NOMO-1 treated with dmso at 0.1 percent for 144 hours (cell line): Measurements from ENCODE around the gene DHX35.

Experiments used
- DNase-seq: peaks from one replicate; lab custom pipeline; 2025; ENCODE audit not compliant: unreplicated experiment; lab: John Stamatoyannopoulos, UW

DHX35 gene

DNA sequence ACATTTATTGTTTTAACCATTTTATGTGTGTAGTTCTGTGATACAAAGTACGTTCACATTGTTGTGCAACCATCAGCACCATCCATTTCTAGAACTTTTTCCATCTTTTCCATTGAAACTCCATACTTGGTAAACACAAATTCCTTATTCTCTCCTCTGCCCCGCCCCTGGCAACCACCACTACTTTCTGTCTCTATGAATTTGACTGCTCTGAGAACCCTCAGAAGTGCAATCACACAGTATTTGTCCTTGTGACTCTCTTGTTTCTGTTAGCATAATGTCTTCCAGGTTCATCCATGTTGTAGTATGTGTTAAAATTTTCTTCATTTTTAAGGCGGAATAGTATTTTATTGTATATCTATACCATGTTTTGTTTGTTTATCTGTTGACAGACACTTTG, 56.9 kb downstream of the DHX35 start:
- no peak for DNase-seq

DNA sequence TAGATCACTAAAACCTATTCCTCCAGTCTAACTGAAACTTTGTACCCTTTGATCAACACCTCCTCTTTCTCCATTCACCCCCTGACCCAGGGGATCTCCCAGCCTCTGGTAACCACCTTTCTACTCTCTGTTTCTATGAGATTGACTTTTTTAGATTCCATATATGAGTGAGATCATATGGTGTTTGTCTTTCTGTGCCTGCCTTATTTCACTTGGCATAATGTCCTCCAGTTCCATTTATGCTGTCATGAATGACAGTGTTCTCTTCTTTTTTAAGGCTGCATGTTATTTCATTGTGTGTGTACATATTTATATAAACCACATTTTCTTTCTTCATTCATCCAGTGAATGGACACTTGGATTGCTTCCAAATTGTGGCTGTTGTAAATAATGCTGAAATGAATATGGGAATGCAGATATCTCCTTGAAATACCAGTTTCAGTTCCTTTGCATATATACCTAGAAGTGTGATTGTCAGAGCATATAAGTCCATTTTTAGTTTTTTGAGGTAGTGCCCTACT, 57.7 kb downstream of the DHX35 start:
- DNase-seq = no peak

DNA sequence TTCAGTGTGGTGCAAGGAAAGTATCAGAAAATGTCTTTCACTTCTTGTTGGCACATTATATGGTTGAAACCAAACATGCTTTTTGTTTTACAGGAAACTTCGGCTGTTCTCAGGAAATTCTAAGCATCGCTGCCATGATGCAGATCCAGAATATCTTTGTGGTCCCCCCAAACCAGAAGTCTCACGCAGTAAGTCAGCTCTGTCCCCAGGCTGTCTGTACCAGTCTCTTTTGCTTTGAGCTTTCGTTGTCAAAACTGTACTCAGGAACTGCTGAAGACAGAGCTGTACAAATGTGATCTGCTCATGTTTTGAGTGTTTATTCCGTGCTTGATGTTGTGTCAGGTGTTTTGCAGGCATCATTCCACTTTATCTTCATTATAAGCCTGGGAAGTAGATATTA, 59.6 kb downstream of the DHX35 start:
- no peak for DNase-seq

DNA sequence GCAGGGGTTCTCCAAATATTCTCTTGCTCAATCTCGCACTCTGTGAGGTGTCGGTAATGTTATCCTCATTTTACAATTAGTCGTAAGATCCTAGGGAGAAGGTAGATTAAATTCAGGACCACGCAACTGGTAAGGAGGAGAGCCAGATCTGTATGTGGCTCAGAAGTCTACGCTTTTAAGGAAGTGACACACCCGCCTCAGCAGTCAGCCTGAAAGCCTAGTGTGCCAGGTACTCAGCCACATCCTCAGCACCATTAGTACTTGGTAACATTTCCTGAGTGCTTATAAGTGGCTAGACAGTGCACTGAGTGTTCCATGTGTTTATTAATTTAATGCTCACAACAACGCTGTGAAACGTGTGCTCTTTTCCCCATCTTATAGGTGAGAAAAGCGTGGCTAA, 63.7 kb downstream of the DHX35 start:
- DNase-seq = no peak

GRCh38 chr20:39029364-39029763, 67.2 kb downstream of the DHX35 start:
- DNase-seq = no peak

DNA sequence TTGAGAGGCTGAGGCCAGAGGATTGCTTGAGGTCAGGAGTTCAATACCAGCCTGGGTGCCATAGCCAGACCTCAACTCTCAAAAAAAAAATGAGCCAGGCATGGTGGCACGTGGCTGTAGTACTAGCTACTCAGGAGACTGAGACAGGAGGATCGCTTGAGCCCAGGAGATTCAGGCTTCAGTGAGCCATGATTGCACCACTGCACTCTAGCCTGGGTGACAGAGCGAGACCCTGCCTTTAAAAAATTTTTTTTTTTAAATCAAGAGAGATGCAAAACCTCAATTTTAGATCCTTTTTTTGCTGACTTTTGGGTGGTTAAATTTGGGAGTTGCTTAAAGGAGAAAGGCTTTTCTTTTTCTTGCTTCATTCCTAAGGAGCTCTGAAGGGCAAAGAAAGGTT, 70.9 kb downstream of the DHX35 start:
- no peak for DNase-seq

- DNase-seq = no peak
Measured at GRCh38 chr20:39036011-39036410, 73.9 kb downstream of the DHX35 start.

DNA sequence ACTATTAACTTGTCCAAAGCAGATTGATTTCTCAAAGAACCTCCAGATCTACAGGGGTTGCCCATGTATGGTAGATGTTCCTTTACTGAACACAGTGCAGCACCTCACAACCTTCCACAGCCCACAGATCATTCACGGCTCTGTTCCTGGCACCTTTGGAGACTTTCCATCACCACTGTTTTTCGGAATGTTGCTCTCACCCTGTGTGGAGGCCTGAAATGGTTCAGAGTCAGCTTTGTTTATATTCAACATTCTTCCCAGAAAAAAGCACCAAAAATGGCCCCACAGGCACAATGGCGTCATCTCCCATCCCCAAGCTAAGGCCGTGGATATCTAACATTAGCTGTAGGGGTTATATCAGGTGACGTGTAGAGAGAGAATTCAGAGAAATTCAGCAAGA, 74.7 kb downstream of the DHX35 start:
- DNase-seq = no peak

DNA sequence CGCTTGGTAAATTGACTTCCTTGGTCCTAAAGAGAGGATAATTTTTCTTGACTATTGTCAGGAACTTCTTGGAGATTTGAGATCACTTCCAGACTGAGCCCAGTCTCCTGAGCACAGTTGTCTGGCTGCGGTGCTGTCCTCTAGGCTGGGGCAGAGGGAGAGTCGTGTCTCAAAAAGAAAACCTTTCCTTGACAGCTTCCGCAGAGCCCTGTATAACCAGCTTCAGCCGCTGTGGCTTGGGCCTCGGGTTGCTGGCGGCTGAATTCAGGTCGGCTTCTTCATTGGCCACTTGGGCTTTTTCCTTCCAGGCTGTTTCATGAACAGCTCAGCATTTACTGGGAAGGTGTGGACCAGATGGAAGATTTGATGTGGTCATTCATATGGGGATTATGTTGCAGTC, 75.9 kb downstream of the DHX35 start:
- no peak for DNase-seq

DNA sequence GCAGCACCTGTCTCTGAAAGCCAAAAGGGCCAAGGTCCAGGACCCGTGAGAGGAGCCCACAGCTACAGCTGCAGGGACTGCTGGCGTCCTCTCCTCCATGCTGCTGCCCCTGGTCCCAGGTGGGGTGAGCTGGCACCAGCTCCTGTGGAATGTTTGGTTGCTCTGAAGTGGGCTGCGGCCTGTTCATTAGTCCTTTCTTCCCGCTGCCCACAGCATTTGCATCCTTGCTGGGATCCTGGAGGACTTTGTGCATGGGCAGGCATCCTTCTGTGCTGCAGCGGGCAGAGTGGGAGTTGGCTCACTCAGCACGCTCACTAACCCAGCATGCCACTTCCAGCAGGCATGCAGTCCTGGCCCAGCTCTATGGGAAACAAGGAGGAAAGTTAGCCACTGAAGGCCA, 76.4 kb downstream of the DHX35 start:
- DNase-seq = no peak

- DNase-seq = no peak
Measured at GRCh38 chr20:39039261-39039660, 77.1 kb downstream of the DHX35 start.

GRCh38 chr20:39040116-39040515, 78.0 kb downstream of the DHX35 start:
- DNase-seq = no peak

- DNase-seq = no peak
Measured at GRCh38 chr20:39041067-39041466, 78.9 kb downstream of the DHX35 start.

GRCh38 chr20:39042279-39043150, 80.4 kb downstream of the DHX35 start:
- DNase-seq = no peak

DNA sequence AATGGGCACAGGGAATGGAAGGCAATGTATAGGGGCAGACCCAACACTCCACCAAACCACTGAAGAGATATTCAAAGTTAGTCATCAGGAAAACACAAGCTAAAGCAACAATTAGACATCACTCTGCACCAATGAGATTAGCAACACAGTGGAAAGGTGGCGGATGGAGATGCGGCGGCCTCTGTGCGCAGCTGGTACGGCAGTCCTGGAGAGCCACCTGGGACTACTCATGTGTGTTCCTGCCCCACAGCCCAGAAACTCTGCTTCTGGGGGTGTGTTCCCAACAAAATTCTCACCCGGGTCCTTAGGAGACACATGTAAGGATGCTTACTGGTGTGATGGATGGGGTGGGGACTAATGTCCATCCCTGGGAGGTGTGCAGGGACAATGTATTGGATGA, 82.4 kb downstream of the DHX35 start:
- no peak for DNase-seq

- no peak for DNase-seq
Measured at GRCh38 chr20:39045676-39046075, 83.5 kb downstream of the DHX35 start.

GRCh38 chr20:39047417-39047985, 85.4 kb downstream of the DHX35 start:
- DNase-seq = no peak

DNA sequence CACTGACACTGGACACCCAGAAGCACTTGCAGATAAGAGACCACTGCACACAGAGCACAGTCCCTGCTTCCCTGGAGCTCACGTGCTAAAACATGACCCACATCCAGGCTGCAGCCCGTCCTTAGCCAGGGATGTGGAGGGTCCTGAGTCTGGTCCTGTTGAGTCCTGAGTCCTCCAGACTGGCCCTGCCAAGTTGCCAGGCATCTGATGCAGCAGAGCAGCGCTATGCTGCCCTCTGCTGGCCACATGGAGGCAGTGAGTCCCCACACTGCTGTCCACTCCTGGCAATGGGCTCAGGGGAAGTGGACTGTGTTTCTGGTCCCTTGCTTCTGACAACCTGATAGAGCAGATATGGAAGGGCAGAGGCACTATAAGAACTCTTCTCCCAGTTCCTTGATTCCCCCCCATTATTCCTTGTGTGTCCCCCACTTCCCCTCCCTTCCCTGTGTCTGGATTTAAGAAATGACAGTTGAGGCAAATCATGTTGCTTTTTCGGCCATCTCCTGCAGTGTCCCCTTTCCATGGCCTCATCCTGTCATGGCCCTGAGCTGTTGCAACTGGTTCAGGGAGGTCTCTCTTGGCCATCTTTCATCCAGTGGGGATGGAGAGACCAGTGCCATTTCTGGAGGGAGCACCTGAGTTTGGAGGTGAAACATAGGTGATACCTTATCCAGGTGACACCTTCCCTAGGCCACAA, 86.0 kb downstream of the DHX35 start:
- peak; percentile 11 for DNase-seq

DNA sequence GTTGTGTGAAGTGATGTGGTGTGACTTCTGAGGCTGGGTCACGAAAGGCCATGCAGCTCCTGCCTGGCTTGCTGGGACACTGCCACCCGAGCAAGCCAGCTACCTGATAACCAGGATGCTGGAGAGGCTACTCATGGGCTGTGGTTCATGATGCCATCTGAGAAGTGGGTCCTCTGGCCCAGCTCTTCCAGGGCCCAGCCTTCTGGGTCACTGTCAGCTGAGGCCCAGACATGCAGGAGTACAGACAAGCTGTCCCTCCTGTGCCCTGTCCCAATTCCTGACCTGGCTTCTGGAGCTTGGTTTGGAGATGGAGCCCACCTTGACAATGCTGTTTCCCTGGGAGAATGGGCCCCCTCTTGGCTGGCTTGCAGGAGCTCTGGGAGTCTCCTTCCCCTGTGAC, 87.0 kb downstream of the DHX35 start:
- no peak for DNase-seq

DNA sequence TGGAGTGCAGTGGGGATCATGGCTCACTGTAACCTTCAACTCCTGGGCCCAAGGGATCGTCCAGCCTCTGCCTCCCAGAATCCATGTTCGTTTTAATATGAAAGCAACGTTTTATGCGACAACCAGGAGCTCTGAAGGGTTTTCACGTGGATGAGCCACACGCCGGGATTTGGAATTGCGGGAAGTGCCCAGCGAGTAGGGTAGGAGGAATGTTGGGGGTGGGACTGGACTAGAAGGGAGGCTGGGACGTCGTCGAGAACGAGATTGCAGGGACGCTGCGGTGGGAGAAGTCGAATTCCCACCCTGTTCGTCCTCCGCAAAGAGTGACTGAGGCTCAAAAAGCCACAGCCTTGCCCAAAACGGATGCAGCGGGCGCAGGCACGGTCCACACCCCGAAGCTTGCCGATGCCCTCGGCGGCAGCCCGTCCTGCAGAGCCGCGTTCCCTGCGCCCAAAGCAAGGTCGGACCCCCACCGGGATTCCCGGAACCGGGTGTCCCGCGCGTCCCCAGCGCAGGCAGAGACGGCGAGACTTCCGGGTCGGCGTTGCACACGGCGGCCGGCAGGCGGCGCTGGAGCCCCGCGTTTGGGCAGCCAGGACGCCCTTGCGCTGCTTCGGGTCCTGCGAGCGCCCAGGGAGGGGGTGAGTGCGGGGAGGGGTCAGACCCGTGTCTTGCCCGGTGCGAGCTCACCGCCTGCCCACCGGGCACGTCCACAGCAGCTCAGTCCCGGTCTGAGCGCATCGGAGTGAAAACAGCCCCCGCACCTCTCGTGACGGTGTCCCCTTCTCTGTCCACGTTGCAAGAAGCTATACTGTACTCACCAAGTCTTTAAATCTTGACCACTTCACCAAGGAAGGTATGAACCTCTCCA, 87.8 kb downstream of the DHX35 start:
- DNase-seq = peak; percentile 47

DNA sequence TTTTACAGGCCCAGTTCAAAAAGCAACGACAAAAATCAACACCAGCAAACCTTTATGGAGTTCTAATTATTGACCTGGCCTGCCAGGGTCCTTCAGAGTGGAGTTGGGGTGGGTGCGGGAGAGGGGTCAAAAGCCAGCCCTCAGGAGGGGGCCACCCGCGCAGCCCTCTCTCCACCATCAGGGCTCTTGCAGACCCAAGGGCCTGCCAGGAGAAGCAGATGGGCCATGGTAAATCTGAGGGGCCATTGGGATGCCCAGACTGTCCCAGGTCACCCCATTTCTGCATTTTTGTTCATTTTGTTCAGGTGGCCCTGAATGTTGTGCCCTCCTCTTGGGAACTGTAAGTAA, 88.4 kb downstream of the DHX35 start:
- no peak for DNase-seq
